H1 (cell line): ENCODE measurements around the gene KLF2. TPM values are rescaled to one million over a fixed set of nuclear protein-coding genes. Genes with fewer than 3 reads are reported as not detected.

Experiments
- CTCF ChIA-PET: fragments of 300-600 bp; sonication (Branson Sonifier 250); formaldehyde crosslinking; loops from one replicate; lab custom pipeline; 2021; ENCODE audit not compliant: partially characterized antibody; lab: Charles Lee
- POLR2A ChIA-PET: fragments of 300-600 bp; sonication (Branson Sonifier 250); formaldehyde crosslinking; loops from one replicate; lab custom pipeline; 2021; ENCODE audit warnings: inconsistent platforms; ENCODE audit not compliant: partially characterized antibody; lab: Charles Lee
- DNase-seq, 2 experiments: peaks; one replicate each; pipeline versions ENCODE4 v3.0.0 to v3.0.0-alpha.2; 2010 to 2022; ENCODE audit warnings: low spot score in 2 of 2, low read depth in 1 of 2, mixed read lengths in 1 of 2
- FAIRE-seq: peaks from 2 replicates; lab custom pipeline; 2011; peaks lifted over from hg19 to GRCh38; lab: Jason Lieb, UNC
- H2AFZ ChIP-seq: 2 replicates; pipeline ENCODE4 v1.8.1; 2012; ENCODE audit warnings: low read length, inconsistent platforms
- H2AK5ac ChIP-seq: 2 replicates; pipeline ENCODE4 v1.6.1; 2013; ENCODE audit warnings: low read depth, low read length
- H2BK120ac ChIP-seq: replicated peaks from 2 replicates; pipeline ENCODE3; 2013; ENCODE audit warnings: low read depth, low read length, inconsistent platforms
- H2BK12ac ChIP-seq: 2 replicates; pipeline ENCODE4 v1.6.1; 2013; ENCODE audit warnings: low read depth, low read length
- H2BK15ac ChIP-seq: 2 replicates; pipeline ENCODE4 v1.6.1; 2013; ENCODE audit warnings: low read length
- H2BK20ac ChIP-seq: 2 replicates; pipeline ENCODE4 v1.6.1; 2013; ENCODE audit warnings: low read length
- H2BK5ac ChIP-seq: 2 replicates; pipeline ENCODE4 v1.6.1; 2013; ENCODE audit warnings: low read depth, low read length
- H3K14ac ChIP-seq: 2 replicates; pipeline ENCODE4 v1.6.1; 2013; ENCODE audit warnings: inconsistent platforms; ENCODE audit not compliant: insufficient read length
- H3K18ac ChIP-seq: 2 replicates; pipeline ENCODE4 v1.6.1; 2013; ENCODE audit warnings: low read length; ENCODE audit errors: extremely low read depth
- H3K23ac ChIP-seq: 2 replicates; pipeline ENCODE4 v1.6.1; 2013; ENCODE audit warnings: inconsistent platforms; ENCODE audit not compliant: insufficient read length
- H3K23me2 ChIP-seq: 2 replicates; pipeline ENCODE4 v1.6.1; 2013; ENCODE audit warnings: low read depth, low read length
- H3K27ac ChIP-seq: 2 replicates; pipeline ENCODE4 v1.6.1; 2011; ENCODE audit warnings: low read depth, low read length, inconsistent platforms
- H3K27me3 ChIP-seq, 4 experiments: replicated peaks in 1 of 4; 1 replicate in 1 of 4; 2 replicates in 3 of 4; pipeline versions ENCODE4 v1.6.1 to v1.8.1; 2011 to 2013; ENCODE audit warnings: low read length in 3 of 4, mild to moderate bottlenecking in 3 of 4, inconsistent platforms in 2 of 4, mixed read lengths in 2 of 4, moderate library complexity in 1 of 4; ENCODE audit not compliant: control insufficient read depth in 3 of 4, insufficient read depth in 3 of 4; ENCODE audit errors: extremely low read depth in 1 of 4
- H3K36me3 ChIP-seq, 4 experiments: 2 replicates each; pipeline versions ENCODE4 v1.6.1 to v1.8.1; 2011 to 2013; ENCODE audit warnings: mild to moderate bottlenecking in 4 of 4, low read length in 3 of 4, moderate library complexity in 2 of 4, control low read depth in 1 of 4, inconsistent platforms in 1 of 4; ENCODE audit not compliant: insufficient read depth in 4 of 4, control insufficient read depth in 2 of 4
- H3K4ac ChIP-seq: replicated peaks from 2 replicates; pipeline ENCODE3; 2013; ENCODE audit warnings: low read length, low read depth, mixed read lengths, inconsistent platforms; ENCODE audit not compliant: insufficient read length
- H3K4me1 ChIP-seq, 4 experiments: replicated peaks in 1 of 4; 1 replicate in 1 of 4; 2 replicates in 3 of 4; pipeline versions ENCODE4 v1.6.1 to v1.8.1; 2011 to 2013; ENCODE audit warnings: low read length in 3 of 4, inconsistent platforms in 2 of 4, mixed read lengths in 1 of 4; ENCODE audit not compliant: insufficient read depth in 4 of 4, control insufficient read depth in 3 of 4
- H3K4me2 ChIP-seq, 2 experiments: 2 replicates each; pipeline versions ENCODE4 v1.6.1 to v1.8.1; 2011 to 2013; ENCODE audit warnings: low read depth in 2 of 2, low read length in 2 of 2, control low read depth in 1 of 2, inconsistent platforms in 1 of 2, mild to moderate bottlenecking in 1 of 2; ENCODE audit not compliant: insufficient read depth in 1 of 2
- H3K4me3 ChIP-seq, 4 experiments: fragments of 200-600, 300-600 bp in 1 of 4; sonication (generic), shearing (Covaris generic), sonication (Bioruptor Twin) in 1 of 4; 2 replicates each; pipeline versions ENCODE4 v1.5.1 to v1.8.1; 2011 to 2016; ENCODE audit warnings: low read length in 4 of 4, low read depth in 3 of 4, control low read depth in 2 of 4, inconsistent platforms in 2 of 4, mild to moderate bottlenecking in 2 of 4, mixed read lengths in 1 of 4, moderate library complexity in 1 of 4; ENCODE audit not compliant: insufficient read depth in 2 of 4; ENCODE audit errors: extremely low read depth in 1 of 4
- H3K56ac ChIP-seq: replicated peaks from 2 replicates; pipeline ENCODE3; 2013; ENCODE audit warnings: low read depth, mild to moderate bottlenecking, mixed read lengths, low read length, inconsistent platforms; ENCODE audit not compliant: insufficient read length
- H3K79me1 ChIP-seq: 2 replicates; pipeline ENCODE4 v1.6.1; 2013; ENCODE audit warnings: low read depth, low read length, control low read depth
- H3K79me2 ChIP-seq, 2 experiments: 2 replicates each; pipeline versions ENCODE4 v1.6.1 to v1.8.1; 2012 to 2013; ENCODE audit warnings: low read length in 2 of 2, mild to moderate bottlenecking in 2 of 2, inconsistent platforms in 1 of 2; ENCODE audit not compliant: insufficient read depth in 2 of 2, control insufficient read depth in 1 of 2
- H3K9ac ChIP-seq, 4 experiments: replicated peaks in 1 of 4; 1 replicate in 1 of 4; 2 replicates in 3 of 4; pipeline versions ENCODE4 v1.6.1 to v1.8.1; 2011 to 2013; ENCODE audit warnings: low read depth in 3 of 4, low read length in 3 of 4, control low read depth in 2 of 4, mild to moderate bottlenecking in 2 of 4, moderate library complexity in 2 of 4, inconsistent platforms in 1 of 4; ENCODE audit errors: extremely low read depth in 1 of 4
- H3K9me3 ChIP-seq, 2 experiments: 2 replicates each; pipeline versions ENCODE4 v1.6.1 to v1.8.1; 2012 to 2013; ENCODE audit warnings: mild to moderate bottlenecking in 2 of 2, moderate library complexity in 2 of 2, control low read depth in 1 of 2, inconsistent platforms in 1 of 2, low read depth in 1 of 2, low read length in 1 of 2, mixed read lengths in 1 of 2; ENCODE audit not compliant: insufficient read depth in 2 of 2
- H4K20me1 ChIP-seq, 2 experiments: replicated peaks in 1 of 2; 2 replicates each; pipeline versions ENCODE3 to v1.8.1; 2011 to 2013; ENCODE audit warnings: inconsistent platforms in 2 of 2, low read length in 2 of 2, mild to moderate bottlenecking in 1 of 2; ENCODE audit not compliant: insufficient read depth in 2 of 2, control insufficient read depth in 1 of 2
- H4K5ac ChIP-seq: 2 replicates; pipeline ENCODE4 v1.6.1; 2013; ENCODE audit warnings: low read length, low read depth, mixed read lengths, inconsistent platforms; ENCODE audit not compliant: insufficient read length
- H4K8ac ChIP-seq: 2 replicates; pipeline ENCODE4 v1.8.0; 2013; ENCODE audit warnings: mild to moderate bottlenecking, moderate library complexity, low read length, inconsistent platforms; ENCODE audit not compliant: insufficient read depth; ENCODE audit errors: extremely low read depth
- H4K91ac ChIP-seq: replicated peaks from 2 replicates; pipeline ENCODE3; 2013; ENCODE audit warnings: low read length, mixed read lengths, inconsistent platforms; ENCODE audit not compliant: insufficient read length
- CHD2 ChIP-seq: IDR thresholded peaks from 2 replicates; pipeline ENCODE4 v1.6.1; 2012; ENCODE audit warnings: low read length, improper control_type of control experiment
- GABPA ChIP-seq: IDR thresholded peaks from 2 replicates; pipeline ENCODE4 v1.6.1; 2011; ENCODE audit warnings: mild to moderate bottlenecking, low read length, moderate library complexity, borderline replicate concordance; ENCODE audit not compliant: insufficient read depth
- NRF1 ChIP-seq: IDR thresholded peaks from 2 replicates; pipeline ENCODE4 v1.6.1; 2011; ENCODE audit warnings: mild to moderate bottlenecking, low read depth, low read length, improper control_type of control experiment
- POLR2A ChIP-seq, 2 experiments: IDR thresholded peaks; 1 replicate in 1 of 2; 2 replicates in 1 of 2; pipeline ENCODE4 v1.6.1; 2011; ENCODE audit warnings: low read depth in 2 of 2, low read length in 2 of 2, mild to moderate bottlenecking in 2 of 2; ENCODE audit errors: control extremely low read depth in 1 of 2
- POLR2AphosphoS5 ChIP-seq: IDR thresholded peaks from 2 replicates; pipeline ENCODE4 v1.6.1; 2011; ENCODE audit warnings: low read depth, low read length
- POU5F1 ChIP-seq: IDR thresholded peaks from 2 replicates; pipeline ENCODE4 v1.6.1; 2011; ENCODE audit warnings: low read depth, mild to moderate bottlenecking, low read length, moderate library complexity
- RAD21 ChIP-seq, 2 experiments: IDR thresholded peaks in 1 of 2; conservative IDR thresholded peaks in 1 of 2; 2 replicates each; pipeline ENCODE4 v1.6.1; 2011; ENCODE audit warnings: low read depth in 2 of 2, low read length in 2 of 2, improper control_type of control experiment in 1 of 2, inconsistent platforms in 1 of 2, mild to moderate bottlenecking in 1 of 2, moderate library complexity in 1 of 2
- WGBS, 2 experiments: shearing (Covaris generic) in 1 of 2; methylation state at CpG; one replicate each; pipeline versions ENCODE4 v1.1.6 to v1.1.7; 2013 to 2015; ENCODE audit warnings: low lambda C conversion rate in 2 of 2, mixed read lengths in 2 of 2, inconsistent platforms in 1 of 2, low coverage in 1 of 2, missing lambda C conversion rate in 1 of 2; ENCODE audit not compliant: insufficient replicate concordance in 2 of 2, insufficient coverage in 1 of 2, insufficient read length in 1 of 2; ENCODE audit errors: extremely low coverage in 1 of 2, missing lambda C conversion rate in 1 of 2; 5-methylcytosine and 5-hydroxymethylcytosine counted together
- polyA plus RNA-seq, 7 experiments: library from polyadenylated mRNA; depleted of rRNA in 3 of 7; stranded (reverse) in 5 of 7; unstranded in 2 of 7; fragments of >200 nt in 5 of 7; fragments of 200-250 nt in 2 of 7; gene quantifications; 1 replicate in 5 of 7; 2 replicates in 1 of 7; 4 replicates in 1 of 7; pipeline versions ENCODE4 v1.2.1 to v1.2.3, GENCODE V29; 2011 to 2013; ENCODE audit warnings: missing spikeins in 2 of 7, mixed read lengths in 2 of 7
- total RNA-seq: library from RNA; stranded (reverse); fragmentation: NEBNext Ultra II Directional; extraction: Animal tissue kit (Norgen Biotek cat#: 25700); gene quantifications from 2 replicates; pipeline ENCODE4 v1.2.1, GENCODE V29; 2021
- TF ChIP-seq, protein P1 (sequence below): IDR thresholded peaks from 2 replicates; pipeline ENCODE4 v1.6.1; 2012; ENCODE audit warnings: low read length, inconsistent platforms

The KLF2 gene
- total and polyA plus RNA-seq, 2 of the 8 experiments (the other 6 are each of a cell fraction or from before 2014, with no cell fraction given), result 0.19 to 0.33 TPM

DNA sequence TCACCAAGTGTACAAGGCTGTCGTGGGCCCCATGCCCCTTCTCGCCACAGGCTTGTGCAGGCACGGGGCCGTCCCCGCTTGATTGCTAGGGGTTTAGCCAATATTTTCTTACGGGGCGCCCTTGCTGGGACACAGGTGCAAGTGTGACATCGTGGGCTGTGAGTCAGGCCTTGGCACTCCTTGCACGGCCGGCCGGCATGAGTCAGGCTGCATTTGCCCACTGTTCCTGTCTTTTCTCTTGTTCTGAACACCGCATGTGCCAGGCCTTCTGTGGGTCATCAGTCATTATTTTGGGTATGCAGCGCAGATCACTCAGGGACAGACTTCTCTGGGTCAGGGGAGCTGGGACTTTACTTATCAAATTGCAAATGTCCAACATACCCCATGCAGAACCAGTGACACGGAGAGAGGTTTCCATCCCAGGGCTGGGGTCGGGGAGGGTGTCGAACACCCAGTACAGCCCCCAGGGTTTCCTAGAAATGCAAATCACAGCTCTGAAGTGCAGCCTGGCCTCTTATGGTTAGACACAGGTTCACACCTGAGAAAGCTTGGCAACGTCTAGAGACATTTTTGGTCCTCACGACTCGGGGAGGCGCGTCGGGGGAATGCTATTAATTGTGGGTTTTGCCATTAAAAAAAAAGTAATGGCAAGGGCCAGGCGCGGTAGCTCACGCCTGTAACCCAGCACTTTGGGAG, 22.5 kb upstream of the KLF2 start:
- H3K79me1 ChIP-seq, result no peaks in the 10 kb centered on the region
- TF ChIP-seq RAD21 (IDR thresholded peaks at IDR 0.05 in 1 of 2, conservative IDR thresholded peaks at IDR 0.05 in 1 of 2; ENCODE audit: low read depth in 2 of 2, low read length in 2 of 2) (no peak), POLR2A (IDR thresholded peaks at IDR 0.05; ENCODE audit: control extremely low read depth in 1 of 2, low read depth in 2 of 2, low read length in 2 of 2) (no peak), NRF1 (no peak), GABPA (no peak), POLR2AphosphoS5 (no peak), CHD2 (no peak), POU5F1 (no peak)
- TF ChIP-seq, protein P1, sequence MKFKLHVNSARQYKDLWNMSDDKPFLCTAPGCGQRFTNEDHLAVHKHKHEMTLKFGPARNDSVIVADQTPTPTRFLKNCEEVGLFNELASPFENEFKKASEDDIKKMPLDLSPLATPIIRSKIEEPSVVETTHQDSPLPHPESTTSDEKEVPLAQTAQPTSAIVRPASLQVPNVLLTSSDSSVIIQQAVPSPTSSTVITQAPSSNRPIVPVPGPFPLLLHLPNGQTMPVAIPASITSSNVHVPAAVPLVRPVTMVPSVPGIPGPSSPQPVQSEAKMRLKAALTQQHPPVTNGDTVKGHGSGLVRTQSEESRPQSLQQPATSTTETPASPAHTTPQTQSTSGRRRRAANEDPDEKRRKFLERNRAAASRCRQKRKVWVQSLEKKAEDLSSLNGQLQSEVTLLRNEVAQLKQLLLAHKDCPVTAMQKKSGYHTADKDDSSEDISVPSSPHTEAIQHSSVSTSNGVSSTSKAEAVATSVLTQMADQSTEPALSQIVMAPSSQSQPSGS, result no peak
- no peak overlapping the region for H2AFZ ChIP-seq
- no peak overlapping the region for H3K4ac ChIP-seq
- no peak overlapping the region for H4K91ac ChIP-seq
- H3K36me3 ChIP-seq, result no peaks in the 10 kb centered on the region
- H4K20me1 ChIP-seq, result no peaks in the 10 kb centered on the region
- H2BK20ac ChIP-seq, result no peak overlapping the region
- no peaks in the 10 kb centered on the region for H3K79me2 ChIP-seq
- H3K23me2 ChIP-seq, result 0 out of 2 replicates have a peak, but pooled peaks cover 2% of the 10 kb centered on the region
- WGBS, 2 experiments, result 94% methylated on average over 25 of the region's 25 CpGs; no CpG with 5 or more reads in 1 of the 2 experiments
- H3K56ac ChIP-seq, result no peak overlapping the region
- H3K4me2 ChIP-seq, result no peak overlapping the region
- no peak overlapping the region for H3K14ac ChIP-seq
- no peak overlapping the region for H4K5ac ChIP-seq
- peaks cover 0 to 4% (median 4%) of the 10 kb centered on the region in 4 experiments; a peak in 5 of 7 replicates for H3K4me1 ChIP-seq
- H4K8ac ChIP-seq, result peak overlapping the region; percentile 68; the same call in 1 of the 2 replicates
- H3K27ac ChIP-seq, result no peak overlapping the region
- H2BK12ac ChIP-seq, result no peak overlapping the region
- no peak overlapping the region for H3K18ac ChIP-seq
- H3K9ac ChIP-seq, result no peak overlapping the region
- H2BK5ac ChIP-seq, result no peak overlapping the region
- H3K27me3 ChIP-seq, result no peaks in the 10 kb centered on the region
- CTCF ChIA-PET, result interaction anchor here (1.0 kb wide), 1 partner anchor 34 kb away, joined by 4 read pairs; no protein-coding TSS in a partner anchor
- FAIRE-seq (no peak), DNase-seq (no peak)
- H2BK120ac ChIP-seq, result no peak overlapping the region
- no peak overlapping the region for H3K23ac ChIP-seq
- no peak overlapping the region for H2AK5ac ChIP-seq
- no peaks in the 10 kb centered on the region for H3K9me3 ChIP-seq
- POLR2A ChIA-PET, result no interaction called here
- no peak overlapping the region for H2BK15ac ChIP-seq
- no peak overlapping the region for H3K4me3 ChIP-seq
